ENCODE results near the gene KRT10. TPM values are rescaled to one million over a fixed set of nuclear protein-coding genes. Genes with fewer than 3 reads are reported as not detected.

The KRT10 gene
- total RNA-seq, 1 experiment from 2014 or later = 28.4 TPM

GRCh38 chr17:40772101-40772500, 50.3 kb downstream of the KRT10 start, which contains the start of gene KRT26:
KRT26 (minus strand) TSS chr17:40772201; CDS start chr17:40772113, 88 bp downstream.
- H2BK12ac ChIP-seq (ENCODE audit: insufficient read length, low read depth, low read length) = no peak within 1 kb of the TSS
- no peak within 1 kb of the TSS for H3K23ac ChIP-seq (ENCODE audit: insufficient read length, low read depth, low read length)
- H3K27ac ChIP-seq (ENCODE audit: insufficient read length, low read depth, low read length) = no peak within 1 kb of the TSS
- H3K4me2 ChIP-seq (ENCODE audit: insufficient read depth, insufficient read length, low read length) = no peak within 1 kb of the TSS
- no peaks in the 10 kb centered on the region for H3K4me1 Mint-ChIP-seq
- no peaks in the 10 kb centered on the region for H3K9me3 ChIP-seq (ENCODE audit: control insufficient read depth, low read depth, low read length)
- no peak within 1 kb of the TSS for H3K14ac ChIP-seq (ENCODE audit: insufficient read depth, low read length)
- no peak within 1 kb of the TSS for H2BK15ac ChIP-seq (ENCODE audit: low read depth, low read length)
- no peaks in the 10 kb centered on the region for H3K23me2 ChIP-seq (ENCODE audit: insufficient read length, low read depth, low read length, poor library complexity, severe bottlenecking)
- H3K18ac ChIP-seq (ENCODE audit: insufficient read length, low read depth, low read length) = no peak within 1 kb of the TSS
- peaks cover 15% of the 10 kb centered on the region for H3K27me3 Mint-ChIP-seq (ENCODE audit: low read depth)
- no peaks in the 10 kb centered on the region for H3K9me3 Mint-ChIP-seq
- no peak within 1 kb of the TSS for H2BK120ac ChIP-seq (ENCODE audit: low read depth, low read length, poor library complexity, severe bottlenecking)
- WGBS (ENCODE audit: extremely low coverage, insufficient read length, low lambda C conversion rate) = no CpG with 5 or more reads among the region's 3 CpGs
- no peak within 1 kb of the TSS for H2AK5ac ChIP-seq (ENCODE audit: insufficient read length, low read length)
- 0 out of 7 replicates have a peak within 1 kb of the TSS, but pooled peaks of 1 of the 3 experiments have one; percentile 30 for H3K27ac Mint-ChIP-seq
- H4K20me1 ChIP-seq (ENCODE audit: control insufficient read depth, insufficient read depth, insufficient read length) = no peaks in the 10 kb centered on the region
- H4K5ac ChIP-seq (ENCODE audit: insufficient read length, low read depth, low read length) = no peak within 1 kb of the TSS
- H3K4me3 Mint-ChIP-seq = no peak within 1 kb of the TSS
- H3K36me3 Mint-ChIP-seq (ENCODE audit: insufficient read depth in 1 of 3, low read depth in 3 of 3) = no peaks in the 10 kb centered on the region
- H3K27me3 ChIP-seq (ENCODE audit: insufficient read depth, low read length) = no peaks in the 10 kb centered on the region
- no peak within 1 kb of the TSS for H3K56ac ChIP-seq (ENCODE audit: insufficient read length, low read depth, low read length)
- H3K79me1 ChIP-seq (ENCODE audit: insufficient read depth, low read depth, low read length, poor library complexity, severe bottlenecking) = no peaks in the 10 kb centered on the region
- H2BK20ac ChIP-seq (ENCODE audit: low read depth, low read length, poor library complexity, severe bottlenecking) = no peak within 1 kb of the TSS
- no peak within 1 kb of the TSS for H3K9ac ChIP-seq (ENCODE audit: extremely low read depth, insufficient read length, low read length)
- H4K91ac ChIP-seq (ENCODE audit: insufficient read length, low read depth, low read length) = no peak within 1 kb of the TSS
- no peak within 1 kb of the TSS for H2BK5ac ChIP-seq (ENCODE audit: insufficient read length, low read length)
- no peak for DNase-seq
- H3K4me1 ChIP-seq (ENCODE audit: insufficient read depth, low read length) = no peaks in the 10 kb centered on the region
- H4K8ac ChIP-seq (replicated peaks; ENCODE audit: insufficient read length, low read depth, low read length) = no peak within 1 kb of the TSS
- no peak within 1 kb of the TSS for H3K4ac ChIP-seq (ENCODE audit: low read depth, low read length)
- no peak within 1 kb of the TSS for H3T11ph ChIP-seq (ENCODE audit: low read length)
- H2AFZ ChIP-seq (ENCODE audit: low read length) = no peak within 1 kb of the TSS
- H3K79me2 ChIP-seq (ENCODE audit: insufficient read depth, low read length) = no peaks in the 10 kb centered on the region
- TF ChIP-seq, protein P1, sequence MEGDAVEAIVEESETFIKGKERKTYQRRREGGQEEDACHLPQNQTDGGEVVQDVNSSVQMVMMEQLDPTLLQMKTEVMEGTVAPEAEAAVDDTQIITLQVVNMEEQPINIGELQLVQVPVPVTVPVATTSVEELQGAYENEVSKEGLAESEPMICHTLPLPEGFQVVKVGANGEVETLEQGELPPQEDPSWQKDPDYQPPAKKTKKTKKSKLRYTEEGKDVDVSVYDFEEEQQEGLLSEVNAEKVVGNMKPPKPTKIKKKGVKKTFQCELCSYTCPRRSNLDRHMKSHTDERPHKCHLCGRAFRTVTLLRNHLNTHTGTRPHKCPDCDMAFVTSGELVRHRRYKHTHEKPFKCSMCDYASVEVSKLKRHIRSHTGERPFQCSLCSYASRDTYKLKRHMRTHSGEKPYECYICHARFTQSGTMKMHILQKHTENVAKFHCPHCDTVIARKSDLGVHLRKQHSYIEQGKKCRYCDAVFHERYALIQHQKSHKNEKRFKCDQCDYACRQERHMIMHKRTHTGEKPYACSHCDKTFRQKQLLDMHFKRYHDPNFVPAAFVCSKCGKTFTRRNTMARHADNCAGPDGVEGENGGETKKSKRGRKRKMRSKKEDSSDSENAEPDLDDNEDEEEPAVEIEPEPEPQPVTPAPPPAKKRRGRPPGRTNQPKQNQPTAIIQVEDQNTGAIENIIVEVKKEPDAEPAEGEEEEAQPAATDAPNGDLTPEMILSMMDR (conservative IDR thresholded peaks at IDR 0.05) = no peak

Other genes with a start within 250 kb of the KRT10 start
- gene SMARCE1, start 174.8 kb downstream of the KRT10 start, total RNA-seq (2021) = 122 and 126 TPM in 2 replicates
- 0.13 and 0.18 TPM in 2 replicates for gene KRT222, start 157.4 kb downstream of the KRT10 start, total RNA-seq (2021)
- gene KRT24, start 118.9 kb downstream of the KRT10 start, total RNA-seq (2021) = not detected in 2 replicates
- not detected in 2 replicates for gene KRT25, start 67.3 kb downstream of the KRT10 start, total RNA-seq (2021)
- gene KRT26, start 50.4 kb downstream of the KRT10 start, total RNA-seq (2021) = not detected in 2 replicates
- not detected in 2 replicates for gene KRT27, start 40.1 kb downstream of the KRT10 start, total RNA-seq (2021)
- gene KRT28, start 22.7 kb downstream of the KRT10 start, total RNA-seq (2021) = not detected in 2 replicates
- gene KRT12, start 44.6 kb upstream of the KRT10 start, total RNA-seq (2021) = not detected in 2 replicates
- not detected in 2 replicates for gene KRT20, start 62.6 kb upstream of the KRT10 start, total RNA-seq (2021)
- not detected in 2 replicates for gene KRT23, start 115.0 kb upstream of the KRT10 start, total RNA-seq (2021)
- gene KRT39, start 144.3 kb upstream of the KRT10 start, total RNA-seq (2021) = not detected in 2 replicates
- not detected in 2 replicates for gene KRT40, start 161.7 kb upstream of the KRT10 start, total RNA-seq (2021)
- not detected in 2 replicates for gene KRTAP3-3, start 171.6 kb upstream of the KRT10 start, total RNA-seq (2021)
- not detected in 2 replicates for gene KRTAP3-2, start 177.3 kb upstream of the KRT10 start, total RNA-seq (2021)
- gene KRTAP3-1, start 186.5 kb upstream of the KRT10 start, total RNA-seq (2021) = not detected in 2 replicates
- not detected in 2 replicates for gene KRTAP1-5, start 204.6 kb upstream of the KRT10 start, total RNA-seq (2021)
- gene KRTAP1-4, start 207.6 kb upstream of the KRT10 start, total RNA-seq (2021) = not detected in 2 replicates
- gene KRTAP1-3, start 212.3 kb upstream of the KRT10 start, total RNA-seq (2021) = not detected in 2 replicates
- gene KRTAP1-1, start 218.8 kb upstream of the KRT10 start, total RNA-seq (2021) = not detected in 2 replicates
- not detected in 2 replicates for gene KRTAP2-1, start 224.7 kb upstream of the KRT10 start, total RNA-seq (2021)
- gene KRTAP2-2, start 232.6 kb upstream of the KRT10 start, total RNA-seq (2021) = not detected in 2 replicates
- gene KRTAP2-3, start 237.5 kb upstream of the KRT10 start, total RNA-seq (2021) = not detected in 2 replicates
- not detected in 2 replicates for gene KRTAP2-4, start 243.3 kb upstream of the KRT10 start, total RNA-seq (2021)

All from H9 (cell line).